Nephron progenitor cell (in vitro differentiated cells): ENCODE measurements around the gene CDK2AP2.
"Not testable (repeated sequence)": the region's sequence is repeated elsewhere in the genome, so short reads cannot be mapped to it uniquely, and the experiment has no call there.

Experiments used
- DNase-seq: peaks from one replicate; pipeline ENCODE4 v3.0.0; 2021
- H3K27ac Mint-ChIP-seq: 2 replicates; pipeline ENCODE4 v1.8.0; 2021; ENCODE audit warnings: mild to moderate bottlenecking, moderate library complexity, mixed read lengths
- H3K27me3 Mint-ChIP-seq: 2 replicates; pipeline ENCODE4 v1.8.0; 2021; ENCODE audit warnings: mild to moderate bottlenecking, low read depth, mixed read lengths; ENCODE audit not compliant: poor library complexity
- H3K36me3 Mint-ChIP-seq: 2 replicates; pipeline ENCODE4 v1.8.0; 2021; ENCODE audit warnings: low read depth, mixed read lengths
- H3K4me1 Mint-ChIP-seq: 2 replicates; pipeline ENCODE4 v1.8.0; 2021; ENCODE audit warnings: mixed read lengths
- H3K4me3 Mint-ChIP-seq: 2 replicates; pipeline ENCODE4 v1.8.0; 2021; ENCODE audit warnings: mild to moderate bottlenecking, moderate library complexity, mixed read lengths
- H3K9me3 Mint-ChIP-seq: 2 replicates; pipeline ENCODE4 v1.8.0; 2021; ENCODE audit warnings: mild to moderate bottlenecking, moderate library complexity, mixed read lengths
- TF ChIP-seq, protein P1 (sequence below): fragments of 200-600 bp; sonication (generic); IDR thresholded peaks from 2 replicates; pipeline ENCODE4 v1.5.0; 2021; ENCODE audit warnings: antibody characterized with exemption

CDK2AP2 gene, protein sequence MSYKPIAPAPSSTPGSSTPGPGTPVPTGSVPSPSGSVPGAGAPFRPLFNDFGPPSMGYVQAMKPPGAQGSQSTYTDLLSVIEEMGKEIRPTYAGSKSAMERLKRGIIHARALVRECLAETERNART

DNA sequence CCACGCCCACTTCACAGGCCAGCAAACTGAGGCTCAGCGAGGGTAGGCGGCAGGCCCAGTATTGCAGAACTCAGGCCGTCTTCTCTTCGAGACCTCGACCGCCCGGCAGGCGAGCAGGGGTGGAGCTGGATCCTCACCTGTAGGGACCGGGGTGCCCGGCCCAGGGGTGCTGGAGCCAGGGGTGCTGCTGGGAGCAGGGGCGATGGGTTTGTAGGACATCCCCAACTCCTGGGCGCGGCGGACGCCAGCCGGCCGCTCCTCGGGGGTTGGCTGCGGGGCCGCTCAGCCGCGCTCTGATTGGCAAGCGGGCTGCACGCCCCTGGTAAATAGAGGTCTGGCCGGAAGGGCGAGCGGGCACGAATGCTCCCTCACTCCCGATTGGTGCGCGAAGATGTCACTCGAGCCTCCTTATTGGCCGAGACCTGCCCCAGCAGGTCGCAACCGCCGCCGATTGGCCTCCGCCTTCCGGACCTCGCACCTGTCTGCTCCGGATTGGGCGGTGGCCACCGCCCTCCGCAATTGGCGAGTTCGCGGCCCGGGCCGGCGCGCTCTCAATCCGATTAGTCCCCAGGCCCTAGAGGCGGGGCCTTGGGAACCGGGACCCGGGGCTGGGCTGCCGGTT lies at the start of gene CDK2AP2:
CDK2AP2 (minus strand) TSS at position 299 of the 622 bp plus-strand sequence; CDS start at position 219, 80 bp downstream.
- Mint-ChIP-seq H3K4me1 (peaks cover 50% of the 10 kb centered on the region), H3K9me3 (no peaks in the 10 kb centered on the region), H3K27ac (peak within 1 kb of the TSS; percentile 85), H3K27me3 (peaks cover 36% of the 10 kb centered on the region), H3K4me3 (peak within 1 kb of the TSS; percentile 86), H3K36me3 (no peaks in the 10 kb centered on the region)
- peak; percentile 99 for DNase-seq
- TF ChIP-seq, protein P1, sequence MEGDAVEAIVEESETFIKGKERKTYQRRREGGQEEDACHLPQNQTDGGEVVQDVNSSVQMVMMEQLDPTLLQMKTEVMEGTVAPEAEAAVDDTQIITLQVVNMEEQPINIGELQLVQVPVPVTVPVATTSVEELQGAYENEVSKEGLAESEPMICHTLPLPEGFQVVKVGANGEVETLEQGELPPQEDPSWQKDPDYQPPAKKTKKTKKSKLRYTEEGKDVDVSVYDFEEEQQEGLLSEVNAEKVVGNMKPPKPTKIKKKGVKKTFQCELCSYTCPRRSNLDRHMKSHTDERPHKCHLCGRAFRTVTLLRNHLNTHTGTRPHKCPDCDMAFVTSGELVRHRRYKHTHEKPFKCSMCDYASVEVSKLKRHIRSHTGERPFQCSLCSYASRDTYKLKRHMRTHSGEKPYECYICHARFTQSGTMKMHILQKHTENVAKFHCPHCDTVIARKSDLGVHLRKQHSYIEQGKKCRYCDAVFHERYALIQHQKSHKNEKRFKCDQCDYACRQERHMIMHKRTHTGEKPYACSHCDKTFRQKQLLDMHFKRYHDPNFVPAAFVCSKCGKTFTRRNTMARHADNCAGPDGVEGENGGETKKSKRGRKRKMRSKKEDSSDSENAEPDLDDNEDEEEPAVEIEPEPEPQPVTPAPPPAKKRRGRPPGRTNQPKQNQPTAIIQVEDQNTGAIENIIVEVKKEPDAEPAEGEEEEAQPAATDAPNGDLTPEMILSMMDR = no peak

DNA sequence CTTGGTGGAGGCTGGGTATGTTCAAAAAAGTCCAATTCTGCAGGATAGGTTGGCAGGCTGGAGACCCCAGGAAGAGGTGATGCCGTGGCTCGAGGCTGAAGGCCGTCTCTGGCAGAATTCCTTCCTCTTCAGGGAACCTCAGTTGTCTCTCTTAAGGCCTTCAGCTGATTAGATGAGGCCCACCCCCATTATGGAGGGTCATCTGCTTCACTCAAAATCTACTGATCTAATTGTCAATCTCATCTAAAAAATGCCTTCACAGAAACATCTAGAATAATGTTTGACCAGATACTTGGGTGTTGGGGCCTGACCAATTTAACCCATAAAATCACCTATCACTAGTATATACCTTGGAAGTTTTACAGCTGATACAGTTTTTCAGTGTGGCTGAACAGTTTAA lies 48.3 kb upstream of the CDK2AP2 start:
- Mint-ChIP-seq H3K27ac (no peak overlapping the region), H3K9me3 (peaks cover 17% of the 10 kb centered on the region), H3K4me1 (no peaks in the 10 kb centered on the region), H3K27me3 (peaks cover 11% of the 10 kb centered on the region), H3K4me3 (no peak overlapping the region), H3K36me3 (peaks cover under 1% of the 10 kb centered on the region)
- no peak for DNase-seq
- TF ChIP-seq, protein P1 = no peak

DNA sequence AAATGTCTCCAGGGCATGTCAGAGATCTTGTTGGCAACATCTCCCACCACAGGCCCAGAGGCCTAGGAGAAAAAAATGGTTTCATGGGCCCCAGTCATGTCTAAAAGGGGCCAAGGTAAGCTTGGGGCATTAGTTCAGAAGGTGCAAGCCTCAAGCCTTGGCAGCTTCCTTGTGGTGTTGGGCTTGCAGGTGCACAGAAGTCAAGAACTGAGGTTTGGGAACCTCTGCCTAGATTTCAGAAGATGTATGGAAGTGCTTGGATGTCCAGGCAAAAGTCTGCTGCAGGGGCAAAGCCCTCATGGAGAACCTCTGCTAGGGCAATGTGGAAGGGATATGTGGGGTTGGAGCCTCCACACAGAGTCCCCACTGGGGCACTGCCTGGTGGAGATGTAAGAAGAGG lies 43.7 kb upstream of the CDK2AP2 start:
- not testable (repeated sequence) for H3K27ac Mint-ChIP-seq, H3K36me3 Mint-ChIP-seq, H3K4me1 Mint-ChIP-seq, H3K27me3 Mint-ChIP-seq, H3K4me3 Mint-ChIP-seq, DNase-seq
- peaks cover 32% of the 10 kb centered on the region for H3K9me3 Mint-ChIP-seq

DNA sequence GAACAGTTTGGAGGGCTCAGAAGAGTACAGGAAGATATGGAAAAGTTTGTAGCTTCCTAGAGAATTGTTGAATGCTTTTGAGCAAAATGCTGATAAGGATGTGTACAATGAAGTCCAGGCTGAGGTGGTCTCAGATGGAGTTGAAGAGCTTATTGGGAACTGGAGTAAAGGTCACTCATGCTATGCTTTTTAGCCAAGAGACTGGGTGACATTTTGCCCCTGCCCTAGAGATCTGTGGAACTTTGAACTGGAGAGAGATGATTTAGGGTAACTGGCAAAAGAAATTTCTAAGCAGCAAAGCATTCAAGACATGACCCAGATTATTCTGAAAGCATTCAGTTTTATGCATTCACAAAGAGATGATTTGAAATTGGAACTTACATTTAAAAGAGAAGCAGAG lies 43.2 kb upstream of the CDK2AP2 start:
- H3K27me3 Mint-ChIP-seq = peaks cover 8% of the 10 kb centered on the region
- H3K27ac Mint-ChIP-seq = no peak overlapping the region
- TF ChIP-seq, protein P1 = no peak
- no peak for DNase-seq
- H3K4me3 Mint-ChIP-seq = no peak overlapping the region
- peaks cover 32% of the 10 kb centered on the region for H3K9me3 Mint-ChIP-seq
- no peaks in the 10 kb centered on the region for H3K4me1 Mint-ChIP-seq
- H3K36me3 Mint-ChIP-seq = peaks cover 7% of the 10 kb centered on the region

DNA sequence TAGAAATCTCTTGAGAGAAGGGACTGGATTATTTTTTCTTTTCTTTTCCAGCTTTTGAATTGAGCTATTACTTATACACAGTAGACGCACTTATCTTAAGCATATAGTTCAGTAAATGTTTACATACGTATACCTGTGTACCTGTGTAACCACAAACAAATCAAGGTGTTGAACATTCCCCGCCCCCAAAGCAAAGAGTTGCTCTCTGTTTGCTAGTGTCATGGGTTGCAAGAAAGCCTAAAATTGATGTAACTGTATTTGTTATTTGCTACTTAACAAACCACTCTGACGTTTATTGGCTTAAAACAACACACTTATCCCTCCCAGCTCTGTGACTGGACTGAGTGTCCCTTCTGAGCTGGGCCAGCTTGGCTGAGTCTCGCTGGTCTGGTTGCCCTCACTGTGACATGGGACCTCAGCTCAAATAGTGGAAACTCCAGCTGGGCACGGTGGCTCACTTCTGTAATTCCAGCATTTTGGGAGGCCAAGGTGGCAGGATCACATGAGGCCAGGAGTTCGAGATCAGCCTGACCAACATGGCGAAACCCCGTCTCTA lies 40.7 kb upstream of the CDK2AP2 start:
- DNase-seq = no peak
- peaks cover 7% of the 10 kb centered on the region for H3K36me3 Mint-ChIP-seq

DNA sequence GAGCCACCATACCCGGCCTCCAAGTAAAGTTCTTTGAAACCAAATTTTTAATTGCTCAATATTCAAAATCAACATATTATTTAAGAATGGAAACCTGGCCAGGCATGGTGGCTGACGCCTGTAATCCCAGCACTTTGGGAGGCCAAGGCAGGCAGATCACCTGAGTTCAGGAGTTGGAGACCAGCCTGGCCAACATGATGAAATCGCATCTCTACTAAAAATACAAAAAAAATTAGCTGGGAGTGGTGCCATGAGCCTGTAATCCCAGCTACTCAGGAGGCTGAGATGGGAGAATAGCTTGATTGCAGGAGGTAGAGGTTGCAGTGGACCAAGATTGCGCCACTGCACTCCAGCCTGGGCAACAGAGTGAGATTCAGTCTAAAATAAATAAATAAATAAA lies 40.1 kb upstream of the CDK2AP2 start:
- not testable (repeated sequence) for DNase-seq, H3K36me3 Mint-ChIP-seq, H3K4me1 Mint-ChIP-seq, H3K27me3 Mint-ChIP-seq, H3K27ac Mint-ChIP-seq, H3K4me3 Mint-ChIP-seq
- H3K9me3 Mint-ChIP-seq = peaks cover 32% of the 10 kb centered on the region

More for the DNA sequence above, 40.7 kb upstream of the CDK2AP2 start:
- H3K27me3 Mint-ChIP-seq = peaks cover 10% of the 10 kb centered on the region
- H3K4me3 Mint-ChIP-seq = no peak overlapping the region
- H3K27ac Mint-ChIP-seq = no peak overlapping the region
- TF ChIP-seq, protein P1 = no peak
- peaks cover 32% of the 10 kb centered on the region for H3K9me3 Mint-ChIP-seq
- peaks cover 4% of the 10 kb centered on the region for H3K4me1 Mint-ChIP-seq

DNA sequence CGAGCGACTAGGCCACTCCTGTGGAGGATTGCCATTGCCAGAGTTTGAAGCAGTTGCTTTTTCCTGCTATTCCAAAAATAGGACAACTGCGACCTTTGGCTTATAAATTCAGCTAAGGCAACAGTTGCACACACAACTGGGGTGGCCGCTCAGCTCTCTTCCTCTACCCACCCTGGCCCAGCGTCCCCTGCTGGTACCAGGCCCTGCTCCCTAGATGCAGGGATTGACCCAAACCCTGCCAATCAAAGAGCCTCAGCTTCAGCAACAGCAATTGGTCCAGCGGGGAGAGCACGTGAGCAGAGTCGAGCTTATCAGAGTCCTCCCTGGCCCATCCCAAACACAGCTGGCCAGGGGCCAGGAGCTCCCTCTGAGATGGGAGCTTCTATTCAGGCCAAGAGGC lies 37.3 kb upstream of the CDK2AP2 start:
- Mint-ChIP-seq H3K27ac (no peak overlapping the region), H3K4me1 (peaks cover 13% of the 10 kb centered on the region), H3K27me3 (peaks cover 3% of the 10 kb centered on the region), H3K4me3 (no peak overlapping the region), H3K9me3 (peaks cover 5% of the 10 kb centered on the region), H3K36me3 (no peaks in the 10 kb centered on the region)
- no peak for DNase-seq
- TF ChIP-seq, protein P1 = no peak
